NOMO-1 (cell line): ENCODE measurements around the gene TAS1R3.
"Not testable (repeated sequence)": the region's sequence is repeated elsewhere in the genome, so short reads cannot be mapped to it uniquely, and the experiment has no call there.

Source experiments
- DNase-seq, 2 experiments: peaks; one replicate each; lab custom pipeline; 2025; ENCODE audit not compliant: unreplicated experiment in 2 of 2; lab: John Stamatoyannopoulos, UW

Gene TAS1R3

GRCh38 chr1:1364266-1364665 is 33.2 kb downstream of the TAS1R3 start:
- DNase-seq = no peak

DNA sequence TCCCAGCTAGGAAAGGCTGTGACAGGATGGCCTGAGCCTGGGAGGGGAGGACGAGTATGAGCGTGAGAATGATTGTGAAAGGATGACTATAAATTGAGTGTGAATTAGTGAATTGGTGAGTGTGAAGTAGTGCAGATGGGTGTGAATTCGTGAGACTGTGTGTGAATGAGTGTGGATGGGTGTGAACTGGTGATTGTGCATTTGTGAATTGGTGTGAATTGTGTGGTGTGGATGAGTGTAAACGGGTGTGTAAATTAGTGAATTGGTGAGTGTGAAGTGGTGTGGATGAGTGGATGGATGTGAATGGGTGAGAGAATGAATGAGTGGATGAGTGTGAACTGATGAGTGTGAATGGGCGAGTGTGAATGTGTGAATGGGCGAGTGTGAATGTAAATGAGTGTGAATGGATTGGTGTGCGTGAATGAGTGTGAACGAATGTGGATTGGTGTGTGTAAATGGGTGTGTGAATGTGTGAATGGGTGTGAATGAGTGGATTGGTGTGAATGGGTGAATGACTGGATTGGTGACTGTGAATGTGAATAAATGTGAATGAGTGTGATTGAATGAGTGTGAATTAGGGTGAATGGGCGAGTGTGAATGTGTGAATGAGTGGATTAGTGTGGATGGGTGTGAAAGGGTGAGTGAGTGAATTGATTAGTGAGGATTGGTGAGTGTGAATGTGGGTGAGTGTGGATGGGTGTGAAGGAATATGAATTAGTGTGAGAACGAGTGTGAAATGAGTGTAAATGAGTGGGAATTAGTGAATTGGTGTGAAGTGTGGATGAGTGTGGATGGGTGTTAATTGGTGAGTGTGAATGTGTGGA is 35.0 kb downstream of the TAS1R3 start:
- no peak for DNase-seq

DNA sequence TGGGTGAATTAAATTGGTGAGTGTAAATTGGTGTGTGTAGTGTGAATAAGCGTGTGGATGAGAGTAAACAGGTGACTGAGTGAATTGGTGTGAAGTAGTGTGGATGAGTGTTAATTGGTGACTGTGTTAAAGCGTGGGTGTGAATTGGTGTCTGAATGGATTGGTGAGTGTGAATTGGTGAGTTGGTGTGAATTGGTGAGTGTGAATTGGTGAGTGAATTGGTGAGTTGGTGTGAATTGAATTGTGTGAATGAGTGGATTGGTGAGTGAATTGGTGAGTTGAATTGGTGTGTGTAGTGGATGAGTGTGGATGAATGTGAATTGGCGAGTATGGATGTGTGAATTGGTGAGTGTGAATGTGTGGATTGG is 35.6 kb downstream of the TAS1R3 start:
- DNase-seq = no peak

GRCh38 chr1:1367315-1367714 is 36.2 kb downstream of the TAS1R3 start:
- no peak for DNase-seq

DNA sequence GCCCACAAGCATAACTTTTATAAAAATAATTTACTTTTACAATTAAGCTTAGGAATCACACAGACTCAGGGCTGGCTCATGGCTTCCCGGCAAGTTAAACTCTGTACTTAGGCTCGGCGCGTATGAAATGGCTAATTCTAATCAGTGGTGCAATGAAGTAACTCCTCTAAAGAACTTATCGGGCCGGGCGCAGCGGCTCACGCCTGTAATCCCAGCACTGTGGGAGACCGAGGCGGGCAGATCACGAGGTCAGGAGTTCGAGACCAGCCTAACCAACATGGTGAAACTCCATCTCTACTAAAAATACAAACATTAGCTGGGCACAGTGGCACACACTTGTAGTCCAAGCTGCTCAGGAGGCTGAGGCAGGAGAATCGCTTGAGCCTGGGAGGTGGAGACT is 39.0 kb downstream of the TAS1R3 start:
- DNase-seq = not testable (repeated sequence)

DNA sequence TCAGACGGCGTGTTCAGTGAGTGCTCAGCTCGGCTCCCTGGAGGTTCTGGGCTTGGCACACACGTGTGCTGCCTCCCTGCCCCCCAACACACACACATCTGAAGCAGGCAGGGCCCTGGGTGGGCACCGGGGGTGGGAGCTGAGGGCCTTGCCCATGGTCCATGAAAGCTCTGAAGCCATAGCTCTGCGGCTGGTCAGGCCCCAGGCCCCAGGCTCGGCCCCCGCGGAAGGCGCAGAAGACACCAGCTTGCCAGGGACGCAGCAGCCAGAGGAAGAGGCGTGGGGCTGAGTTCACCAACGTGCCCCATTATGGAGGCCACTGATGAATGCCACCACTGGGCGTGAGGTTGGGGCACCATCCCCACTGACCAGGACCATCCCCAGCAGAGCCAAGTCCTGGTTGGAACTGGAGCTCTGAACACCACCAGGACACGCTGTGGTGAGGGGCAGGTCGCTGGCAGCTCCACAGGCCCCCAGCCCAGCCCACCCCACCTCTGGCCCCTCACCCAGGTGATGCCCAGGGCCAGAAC is 39.8 kb downstream of the TAS1R3 start:
- DNase-seq = no peak

DNA sequence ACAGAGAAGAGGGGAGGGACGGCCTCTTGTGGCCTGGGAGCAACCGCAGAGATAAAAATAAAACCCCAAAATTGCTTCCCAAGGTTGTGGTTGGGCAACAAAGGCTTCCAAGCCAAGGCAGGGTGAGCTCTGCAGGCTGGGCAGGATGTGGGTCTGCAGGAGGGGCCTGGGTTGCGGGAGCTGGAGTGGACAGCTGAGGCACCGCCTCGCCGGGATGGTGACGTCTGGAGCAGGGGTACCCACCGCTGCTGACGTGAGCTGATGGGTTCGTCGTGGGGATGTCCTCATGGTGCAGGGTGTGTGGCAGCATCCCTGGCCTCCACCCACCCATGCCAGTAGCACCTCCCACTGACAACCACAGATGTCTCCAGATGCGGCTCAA is 40.3 kb downstream of the TAS1R3 start:
- peak; percentile 87 to 88 for DNase-seq

- DNase-seq = peak; percentile 59 to 69
Measured at GRCh38 chr1:1371746-1372711, 40.9 kb downstream of the TAS1R3 start.

- no peak for DNase-seq
Measured at GRCh38 chr1:1373051-1373814, 42.2 kb downstream of the TAS1R3 start.

DNA sequence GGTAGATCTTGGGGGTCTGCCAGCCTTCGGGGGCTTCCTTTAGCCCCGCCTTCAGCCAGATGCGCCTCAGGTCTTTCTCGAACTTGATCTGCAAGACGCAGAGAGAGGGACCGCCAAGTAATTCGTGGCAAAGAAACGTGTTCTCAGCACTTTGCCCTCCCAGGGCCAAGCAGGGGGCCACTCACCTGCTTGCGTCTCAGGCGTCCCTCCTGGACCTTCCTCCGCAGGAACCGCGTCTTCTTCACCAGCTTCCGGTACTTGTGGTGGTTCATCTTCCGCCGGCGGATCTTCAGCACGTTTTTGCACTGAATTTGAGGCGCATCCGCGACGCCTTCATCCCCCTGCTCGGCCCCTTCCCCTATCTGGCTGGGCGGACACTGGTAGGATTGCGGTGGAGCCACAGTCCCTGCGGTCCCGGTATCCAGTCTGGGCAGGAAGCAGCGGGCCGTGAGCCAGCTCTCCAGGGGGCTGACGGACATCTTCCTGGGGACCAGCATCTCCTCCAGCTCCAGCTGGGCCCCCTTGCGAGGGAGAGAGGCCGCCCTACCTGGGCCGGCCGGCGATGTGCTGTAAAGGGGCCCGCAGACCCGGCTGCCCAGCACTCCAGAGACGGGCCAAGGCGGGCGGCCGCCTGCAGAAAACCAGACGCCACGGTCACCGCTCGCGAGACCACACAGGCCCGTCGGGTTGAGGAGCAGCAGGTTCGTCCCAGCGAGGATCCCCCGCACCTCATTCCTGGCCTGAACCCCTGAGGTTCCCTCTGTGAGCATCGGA is 42.9 kb downstream of the TAS1R3 start:
- no peak for DNase-seq

GRCh38 chr1:1374589-1374928 is 43.5 kb downstream of the TAS1R3 start:
- no peak for DNase-seq

DNA sequence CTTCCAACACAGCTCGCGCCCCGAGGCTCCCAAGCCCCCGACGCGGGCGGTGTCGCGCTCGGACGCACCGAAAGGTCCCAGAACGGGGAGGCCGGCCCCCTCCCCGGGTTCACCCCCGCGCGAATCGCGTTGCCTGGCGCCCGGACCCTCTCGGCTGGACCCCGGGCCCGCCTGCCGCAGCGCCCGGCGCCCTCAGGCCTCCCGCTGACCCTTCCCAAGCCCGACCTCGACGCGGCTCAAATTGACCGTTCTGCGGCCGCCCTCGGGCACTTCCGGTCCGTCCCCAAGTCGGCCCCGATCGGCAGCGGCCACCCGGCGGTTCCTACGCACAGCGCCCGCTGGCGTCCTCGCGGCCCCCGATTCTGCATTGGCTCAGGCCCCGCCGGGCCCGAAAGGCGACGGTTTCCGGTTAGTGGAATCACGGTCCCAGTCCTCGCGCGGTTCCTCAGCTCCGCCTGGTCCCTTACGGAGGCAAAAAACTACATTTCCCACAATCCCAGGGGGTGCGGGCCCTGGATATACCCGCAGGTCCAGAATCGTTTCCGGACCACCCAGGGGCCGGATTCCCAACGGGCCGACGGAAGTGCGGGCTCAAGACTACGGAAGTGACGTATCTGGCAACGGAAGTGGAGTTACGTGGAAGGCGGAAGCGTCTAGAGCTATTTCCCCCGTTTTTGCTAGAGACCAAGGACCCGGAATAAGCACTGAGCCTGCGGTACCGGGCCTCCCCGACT is 44.0 kb downstream of the TAS1R3 start, which contains the start of gene AURKAIP1:
Gene AURKAIP1 (minus strand): TSS at position 279 of the 734 bp plus-strand sequence. CDS start 451 bp downstream, outside the sequence.
- peak; percentile 99 for DNase-seq

DNA sequence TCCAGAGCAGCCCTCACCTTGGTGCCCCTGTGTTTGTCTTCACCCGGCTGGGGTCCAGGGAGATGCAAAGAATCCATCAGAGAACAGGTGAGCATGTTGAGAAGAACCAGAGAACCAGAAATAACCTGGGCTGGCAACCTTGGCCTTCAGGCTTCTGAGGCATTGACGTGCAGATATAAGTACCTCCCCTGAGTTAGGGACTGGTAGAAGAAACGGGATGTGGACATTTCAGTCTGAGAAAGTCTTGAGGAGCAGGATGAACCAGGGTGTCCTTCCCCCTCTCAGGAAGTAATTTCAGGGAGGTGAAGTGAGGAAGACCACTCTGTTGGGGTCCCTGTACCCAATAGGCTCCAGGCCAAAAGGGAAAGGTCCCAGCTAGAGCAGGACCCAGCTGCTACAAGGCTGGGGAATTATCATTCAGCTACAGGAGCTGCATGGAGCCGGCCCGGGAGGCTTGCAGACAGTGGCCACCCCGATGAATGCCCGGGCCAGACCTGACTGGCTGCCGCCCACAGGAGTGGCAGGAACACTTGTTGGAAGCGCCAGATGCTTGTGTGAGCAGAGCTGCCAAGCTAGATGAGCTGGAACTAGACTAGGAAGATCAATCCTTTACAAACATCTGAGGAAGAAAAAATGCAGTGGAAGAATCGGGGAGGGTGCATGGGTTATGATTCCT is 45.6 kb downstream of the TAS1R3 start:
- DNase-seq = no peak

DNA sequence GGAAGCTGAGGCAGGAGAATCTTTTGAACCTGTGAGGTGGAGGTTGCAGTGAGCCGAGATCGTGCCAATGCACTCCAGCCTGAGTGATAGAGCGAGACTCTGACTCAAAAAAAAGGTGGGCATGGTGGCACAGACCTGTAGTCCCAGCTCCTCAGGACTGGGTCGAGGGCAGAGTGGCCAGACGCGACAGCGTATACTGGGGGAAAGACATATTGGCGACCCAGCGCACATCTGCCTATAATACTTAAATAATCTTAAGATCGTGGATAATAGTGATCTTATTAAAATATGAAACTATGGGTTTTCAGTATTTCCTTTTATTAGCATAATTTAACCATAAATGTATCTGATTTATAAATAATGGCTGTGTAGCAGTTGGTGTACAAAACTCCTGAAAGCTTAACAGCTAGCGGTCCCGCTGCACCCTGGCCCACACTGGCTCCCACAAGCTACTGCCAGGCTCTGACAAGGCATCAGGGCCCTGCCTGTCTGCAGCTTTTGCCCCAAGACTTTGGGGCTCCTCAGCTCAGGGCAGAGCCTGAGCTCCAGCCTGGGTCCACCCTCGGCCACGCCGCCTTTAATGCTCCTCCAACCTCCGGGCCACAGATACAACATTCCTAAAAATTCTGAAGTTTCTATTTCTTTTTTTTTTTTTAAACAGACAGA is 46.6 kb downstream of the TAS1R3 start:
- DNase-seq = no peak

- no peak for DNase-seq
Measured at GRCh38 chr1:1380860-1381259, 49.8 kb downstream of the TAS1R3 start.

DNA sequence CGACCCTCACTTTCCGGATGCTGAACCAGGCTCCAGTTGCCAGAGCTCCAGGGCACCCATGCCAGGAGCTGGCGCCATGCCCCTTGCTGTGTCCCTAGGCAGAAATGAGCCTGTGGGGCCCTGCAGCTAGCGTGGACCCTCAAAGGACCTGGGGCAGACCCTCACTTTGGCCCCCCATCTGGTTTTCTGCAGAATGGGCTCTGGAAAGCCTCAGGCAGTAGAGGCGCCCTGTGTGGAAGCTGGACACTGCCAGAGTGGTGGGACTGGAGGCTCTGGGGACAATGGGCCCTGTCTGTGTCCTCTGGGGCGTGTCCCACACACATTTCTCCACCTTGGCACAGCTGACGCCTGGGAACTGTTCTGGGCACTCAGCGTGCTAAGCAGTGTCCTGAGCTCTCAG is 50.2 kb downstream of the TAS1R3 start:
- DNase-seq = no peak
